IPS DF 4.7 (cell line): Measurements from ENCODE around the gene NDC1.
"Not testable (repeated sequence)": the region's sequence is repeated elsewhere in the genome, so short reads cannot be mapped to it uniquely, and the experiment has no call there.

Experiments used
- DNase-seq: peaks from one replicate; pipeline ENCODE4 v3.0.0-alpha.2; 2013; ENCODE audit warnings: low spot score; ENCODE audit errors: extremely low read depth

Gene NDC1

DNA sequence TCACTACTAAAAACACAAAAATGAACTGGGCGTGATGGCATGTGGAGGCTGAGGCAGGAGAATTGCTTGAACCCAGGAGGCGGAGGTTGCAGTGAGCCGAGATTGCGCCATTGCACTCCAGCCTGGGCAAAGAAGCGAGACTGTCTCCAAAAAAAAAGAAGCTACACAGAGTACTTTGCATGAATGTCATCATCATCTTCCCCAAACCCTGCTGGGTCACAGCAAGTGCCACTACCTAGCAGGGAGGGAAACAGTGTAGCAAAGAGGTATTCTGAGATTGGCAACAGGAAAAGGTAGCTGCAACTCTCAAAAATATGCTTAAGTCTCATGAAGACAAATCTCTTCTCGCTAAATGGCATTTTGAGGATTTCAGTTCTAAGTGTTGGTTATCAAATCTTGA lies 12.8 kb downstream of the NDC1 start:
- no peak for DNase-seq

DNA sequence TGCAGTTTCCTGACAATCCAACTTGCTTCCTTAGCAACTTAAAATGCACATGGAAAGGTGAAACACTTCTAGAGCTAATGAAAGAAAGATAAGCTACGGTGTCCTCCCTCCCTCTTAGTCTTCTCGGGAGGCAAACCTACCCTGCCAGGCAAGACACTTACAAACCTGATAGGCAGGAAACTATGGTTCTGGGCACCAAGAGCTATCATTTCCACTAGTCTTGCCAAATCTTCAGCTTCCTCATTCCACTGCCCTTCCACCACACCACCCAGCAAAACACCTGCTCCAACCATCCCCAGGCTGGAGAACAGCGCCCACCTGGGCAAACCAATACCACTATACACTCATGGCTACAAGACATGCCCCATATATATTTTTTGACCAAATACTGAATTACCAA lies 15.2 kb downstream of the NDC1 start:
- no peak for DNase-seq

DNA sequence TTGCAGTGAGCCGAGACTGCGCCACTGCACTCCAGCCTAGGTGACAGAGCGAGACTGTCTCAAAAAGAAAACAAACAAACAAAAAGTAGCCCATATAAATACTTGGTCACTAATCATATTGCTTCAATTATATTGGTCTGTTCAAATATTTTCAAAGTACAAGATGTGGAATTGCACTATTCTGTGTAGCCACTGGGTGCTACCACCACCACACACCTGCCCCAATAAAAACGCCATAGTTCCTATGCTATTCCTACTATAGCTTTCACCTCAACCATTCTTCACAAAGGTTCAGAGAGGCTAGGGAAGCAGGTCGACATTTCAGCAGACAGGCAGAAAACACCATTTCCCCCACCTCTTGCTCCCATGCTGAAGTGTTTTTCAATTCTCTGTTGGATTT lies 16.7 kb downstream of the NDC1 start:
- no peak for DNase-seq

DNA sequence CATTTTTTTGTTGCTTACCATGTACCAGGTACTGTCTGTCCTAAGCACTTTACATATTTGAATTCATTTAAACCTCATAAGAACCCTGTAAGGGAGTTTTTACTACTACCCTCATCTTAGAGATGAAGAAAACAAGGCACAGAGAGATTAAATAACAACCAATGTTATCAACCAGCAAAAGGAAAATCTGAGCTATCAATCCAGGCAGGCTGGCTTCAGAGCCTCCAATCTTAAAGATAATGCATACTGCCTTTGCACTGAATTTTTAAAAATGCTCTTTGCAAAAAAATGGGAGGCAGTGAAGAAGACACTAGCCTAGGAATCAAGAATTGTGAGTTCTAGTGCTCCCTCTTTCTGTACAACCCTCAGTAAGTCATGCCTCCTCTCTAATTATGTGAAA lies 18.7 kb downstream of the NDC1 start:
- no peak for DNase-seq

DNA sequence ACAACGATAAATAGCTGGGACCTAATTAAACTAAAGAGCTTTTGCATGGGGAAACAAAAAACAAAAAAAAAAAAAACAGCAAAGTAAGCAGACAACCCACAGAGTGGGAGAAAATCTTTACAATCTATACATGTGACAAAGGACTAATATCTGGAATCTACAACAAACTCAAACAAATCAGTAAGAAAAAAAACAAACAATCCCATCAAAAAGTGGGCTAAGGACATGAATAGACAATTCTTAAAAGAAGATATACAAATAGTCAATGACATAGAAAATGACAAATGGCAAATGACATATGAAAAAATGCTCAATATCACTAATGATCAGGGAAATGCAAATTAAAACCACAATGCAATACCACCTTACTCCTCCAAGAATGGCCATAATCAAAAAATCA lies 21.5 kb downstream of the NDC1 start:
- not testable (repeated sequence) for DNase-seq

DNA sequence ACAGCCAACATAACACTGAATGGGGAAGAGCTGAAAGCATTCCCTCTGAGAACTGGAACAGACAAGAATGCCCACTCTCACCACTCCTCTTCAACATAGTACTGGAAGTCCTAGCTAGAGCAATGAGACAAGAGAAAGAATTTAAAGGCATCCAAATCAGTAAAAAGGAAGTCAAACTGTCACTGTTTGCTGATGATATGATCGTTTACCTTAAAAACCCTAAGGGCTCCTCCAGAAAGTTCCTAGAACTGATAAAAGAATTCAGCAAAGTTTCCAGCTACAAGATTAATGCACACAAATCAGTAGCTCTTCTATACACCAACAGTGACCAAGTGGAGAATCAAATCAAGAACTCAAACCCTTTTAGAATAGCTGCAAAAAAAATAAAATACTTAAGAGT lies 22.6 kb downstream of the NDC1 start:
- not testable (repeated sequence) for DNase-seq

DNA sequence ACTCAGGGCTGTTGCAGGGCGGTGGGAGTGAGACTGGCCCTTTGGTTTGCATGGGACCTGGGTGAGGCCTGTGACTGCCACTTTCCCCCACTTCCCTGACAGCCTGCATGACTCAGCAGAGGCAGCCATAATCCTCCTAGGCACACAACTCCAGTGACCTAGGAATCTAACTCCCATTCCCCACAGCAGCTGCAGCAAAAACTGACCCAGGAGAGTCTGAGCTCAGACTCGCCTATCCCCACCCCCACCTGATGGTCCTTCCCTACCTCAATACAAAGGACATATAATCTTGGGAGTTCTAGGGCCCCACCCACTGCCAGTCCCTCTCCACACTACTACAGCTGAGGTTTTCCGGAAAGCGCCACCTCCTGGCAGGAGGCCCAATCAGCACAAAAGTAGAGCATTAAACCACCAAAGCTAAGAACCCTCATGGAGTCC lies 26.7 kb downstream of the NDC1 start:
- DNase-seq = peak; percentile 25

DNA sequence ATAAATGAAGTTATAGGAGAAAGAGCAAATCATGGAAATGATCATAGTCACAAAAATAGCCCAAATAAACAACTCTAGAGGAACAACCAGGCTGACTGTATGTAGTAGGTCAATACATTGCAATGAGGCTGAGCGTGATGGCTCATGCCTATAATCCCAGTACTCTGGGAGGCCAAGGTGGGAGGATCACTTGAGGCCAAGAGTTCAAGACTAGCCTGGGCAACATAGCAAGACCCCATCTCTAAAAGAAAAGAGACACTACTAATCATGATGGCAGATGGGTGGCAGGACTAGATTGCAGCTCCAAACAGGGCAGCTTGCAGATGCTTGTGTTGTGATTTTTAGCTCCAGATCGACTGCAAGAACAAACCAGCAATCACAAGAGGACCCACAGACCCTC lies 27.6 kb downstream of the NDC1 start:
- DNase-seq = no peak

DNA sequence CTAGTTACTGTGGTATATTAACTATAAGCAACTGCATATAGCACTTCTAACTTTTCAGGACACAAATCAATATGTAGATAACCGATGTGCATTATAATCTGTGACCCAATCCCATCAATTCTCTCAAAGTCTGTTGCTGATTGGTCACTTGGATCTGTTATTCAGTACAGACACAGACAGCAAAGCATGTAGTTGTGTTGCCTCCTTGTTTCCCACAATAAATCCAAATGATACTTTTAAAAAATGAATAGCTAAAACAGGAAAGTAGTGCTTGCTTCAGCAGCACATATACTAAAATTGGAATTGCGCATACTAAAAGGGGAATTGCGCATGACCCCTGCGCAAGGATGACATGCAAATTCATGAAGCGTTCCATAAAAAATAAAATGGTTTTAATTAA lies 28.1 kb downstream of the NDC1 start:
- no peak for DNase-seq

DNA sequence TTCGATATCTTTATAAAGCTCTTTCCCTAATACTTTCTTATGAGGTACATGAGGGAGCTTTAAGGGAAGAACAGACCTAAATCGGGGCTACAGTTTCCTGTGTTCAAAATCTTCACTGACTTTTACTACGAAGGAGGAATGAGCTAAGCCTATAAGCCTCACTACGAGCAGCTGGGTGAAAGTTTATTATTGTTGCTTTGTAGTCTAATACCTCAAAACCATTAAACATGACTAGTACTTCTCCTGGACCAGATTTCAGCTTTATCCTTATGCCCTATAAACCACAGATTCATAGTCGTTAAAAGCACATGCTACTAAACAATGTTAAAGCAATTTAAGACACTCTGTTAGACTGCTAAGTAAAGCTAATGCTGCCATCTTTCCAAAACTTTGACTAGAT lies 30.2 kb downstream of the NDC1 start:
- DNase-seq = no peak

DNA sequence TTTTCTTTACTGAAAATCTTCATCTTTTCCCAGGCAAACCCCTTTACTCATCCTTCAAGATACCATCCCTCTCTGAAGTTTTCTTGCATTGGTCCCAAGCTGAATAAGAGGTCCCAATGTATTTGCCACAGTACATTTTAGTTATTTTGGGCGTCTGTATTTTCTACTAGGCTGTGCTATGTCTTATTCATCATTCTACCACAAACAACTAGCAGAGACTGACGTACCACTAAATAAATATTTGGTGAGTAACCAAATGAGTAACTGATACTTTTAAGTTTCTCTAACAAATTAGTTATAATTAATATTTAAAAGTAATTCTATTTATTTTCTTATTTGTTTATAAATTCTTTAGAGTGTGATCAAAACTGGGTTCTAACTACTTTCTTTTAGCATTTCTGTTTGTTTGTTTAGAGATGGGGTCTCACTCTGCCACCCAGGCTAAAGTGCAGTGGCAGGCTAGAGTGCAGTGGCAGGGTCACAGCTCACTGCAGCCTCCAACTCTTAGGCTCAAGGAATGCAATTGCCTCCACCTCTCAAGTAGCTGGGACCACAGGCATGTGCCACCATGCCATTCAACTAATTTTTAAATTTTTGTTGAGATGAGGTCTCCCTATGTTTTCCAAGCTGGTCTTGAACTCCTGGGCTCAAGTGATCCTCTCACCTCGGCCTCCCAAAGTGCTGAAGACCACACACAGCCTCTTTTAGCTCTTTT lies 33.1 kb downstream of the NDC1 start:
- no peak for DNase-seq

DNA sequence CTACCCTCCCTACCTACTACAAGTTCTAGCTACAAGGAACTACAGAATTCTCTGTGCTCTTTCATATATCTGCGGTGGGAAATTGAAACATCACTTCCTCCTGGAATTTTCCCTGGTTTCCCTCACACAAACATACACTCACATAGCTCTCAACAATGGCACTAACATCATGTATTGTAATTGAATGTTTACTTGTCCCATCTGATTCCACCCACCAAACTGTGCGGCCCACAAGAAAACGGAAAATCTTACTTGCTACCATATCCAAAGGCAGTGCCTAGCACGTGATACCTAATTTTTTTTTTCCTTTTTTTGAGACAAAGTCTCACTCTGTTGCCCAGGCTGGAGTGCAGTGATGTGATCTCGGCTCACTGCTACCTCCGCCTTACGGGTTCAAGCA lies 33.9 kb downstream of the NDC1 start:
- DNase-seq = no peak

DNA sequence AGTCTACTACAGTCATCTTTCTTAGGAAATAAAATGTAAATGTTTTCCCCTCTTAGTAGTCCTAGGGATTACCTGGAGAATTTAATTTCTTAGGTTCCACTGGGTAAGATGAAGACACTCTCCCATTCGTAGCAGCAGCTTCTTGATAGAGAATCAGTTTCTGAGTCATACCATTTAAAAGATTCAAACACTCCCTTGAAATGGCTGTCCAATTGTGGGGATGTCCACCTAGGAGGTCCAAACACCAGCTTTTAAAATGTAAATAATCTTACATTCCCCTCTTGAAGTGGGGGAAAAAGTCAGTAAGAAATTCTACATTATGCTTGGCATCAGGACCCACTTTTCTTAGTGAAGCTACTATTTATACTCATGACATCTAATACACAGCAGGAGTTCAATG lies 37.5 kb downstream of the NDC1 start:
- DNase-seq = no peak

DNA sequence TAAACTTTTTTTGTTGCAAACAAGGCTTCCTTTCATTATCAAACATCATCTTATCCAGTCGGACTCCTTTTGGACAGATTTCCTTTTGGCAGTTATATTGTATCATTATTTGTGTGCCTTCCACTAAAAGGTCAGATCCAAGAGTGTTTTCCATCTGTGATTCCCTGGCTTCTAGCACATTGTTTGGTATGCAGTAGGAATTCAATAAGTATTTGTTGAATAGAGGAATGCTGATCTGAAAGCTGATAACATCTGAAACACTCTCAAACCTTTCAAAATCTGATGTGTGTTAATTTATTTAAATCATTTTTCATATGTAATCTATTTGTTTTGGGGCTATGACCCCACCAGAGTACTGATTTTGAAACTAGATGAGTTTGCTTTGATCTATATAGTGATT lies 39.0 kb downstream of the NDC1 start:
- DNase-seq = no peak

DNA sequence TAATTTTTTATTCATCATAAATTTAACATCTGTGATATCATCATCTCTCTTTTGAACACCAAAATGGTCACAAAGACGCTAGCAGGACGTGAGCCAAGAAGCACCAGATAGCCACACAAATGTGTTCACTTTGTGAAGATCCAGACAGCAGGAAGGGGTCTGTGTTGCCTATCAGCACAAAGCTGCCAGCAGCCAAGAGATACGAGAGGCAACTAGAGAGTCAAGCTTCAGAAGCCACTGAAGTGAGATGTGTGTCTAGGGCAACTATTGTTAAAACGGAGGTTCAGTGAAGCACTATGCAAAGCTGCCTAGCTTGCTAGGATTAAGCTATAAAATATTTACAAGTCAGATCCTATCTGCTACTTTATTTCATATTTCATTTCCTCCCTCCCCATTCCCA lies 45.3 kb downstream of the NDC1 start:
- no peak for DNase-seq

DNA sequence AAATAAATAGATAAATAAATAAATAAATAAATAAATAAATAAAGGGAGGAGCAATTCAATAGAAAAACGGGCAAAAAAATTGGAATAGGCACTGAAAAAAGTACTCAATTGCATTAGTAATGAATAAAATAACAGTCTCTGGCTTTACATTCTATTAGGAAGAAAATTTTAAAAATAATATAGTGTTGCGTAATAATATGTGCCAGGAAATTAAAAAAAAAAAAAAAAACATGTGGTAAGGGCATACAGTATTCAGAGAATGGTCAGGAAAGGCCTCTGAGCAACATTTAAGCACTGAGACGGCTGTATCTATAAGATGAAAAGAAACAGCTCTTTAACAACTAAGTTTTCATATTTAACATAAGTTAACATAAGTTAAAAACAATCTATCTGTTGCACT lies 50.4 kb downstream of the NDC1 start:
- no peak for DNase-seq

DNA sequence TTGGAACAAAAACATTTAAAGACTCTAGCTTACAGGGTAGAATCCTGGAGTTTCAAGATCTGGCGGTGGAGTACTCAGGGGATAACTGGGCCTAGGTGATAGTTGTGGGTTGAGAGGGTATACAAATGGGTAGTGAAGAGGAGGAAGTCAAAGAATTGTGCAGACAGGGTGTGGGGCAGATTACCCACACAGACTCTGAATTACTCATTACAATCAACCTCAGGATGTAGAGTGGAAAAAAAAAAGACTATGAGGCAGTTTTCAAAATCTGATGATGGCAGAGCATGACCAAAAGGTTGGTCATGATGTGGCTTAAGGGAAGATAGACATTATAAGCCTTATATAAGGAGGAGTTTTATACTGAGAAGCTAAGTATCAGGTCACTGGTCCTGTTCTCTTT lies 55.0 kb downstream of the NDC1 start:
- no peak for DNase-seq

DNA sequence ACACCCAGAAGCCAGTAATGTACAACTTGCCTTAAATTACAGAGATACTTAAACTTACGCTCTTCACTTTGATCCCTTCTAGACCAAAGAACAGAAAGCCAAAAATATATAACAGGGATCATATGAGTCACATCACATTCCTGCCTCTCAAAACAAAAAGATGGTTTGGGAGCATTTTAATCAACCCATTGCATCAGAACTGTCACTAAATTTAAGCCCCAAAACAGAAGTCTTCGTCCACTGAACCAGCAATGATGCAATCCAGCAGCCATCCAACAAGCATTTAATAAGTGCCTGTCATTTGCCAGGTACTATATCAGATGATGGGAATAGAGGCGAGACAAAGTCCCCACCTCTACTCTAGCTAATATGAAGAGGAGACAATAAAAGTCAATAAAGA lies 56.4 kb downstream of the NDC1 start:
- DNase-seq = no peak

DNA sequence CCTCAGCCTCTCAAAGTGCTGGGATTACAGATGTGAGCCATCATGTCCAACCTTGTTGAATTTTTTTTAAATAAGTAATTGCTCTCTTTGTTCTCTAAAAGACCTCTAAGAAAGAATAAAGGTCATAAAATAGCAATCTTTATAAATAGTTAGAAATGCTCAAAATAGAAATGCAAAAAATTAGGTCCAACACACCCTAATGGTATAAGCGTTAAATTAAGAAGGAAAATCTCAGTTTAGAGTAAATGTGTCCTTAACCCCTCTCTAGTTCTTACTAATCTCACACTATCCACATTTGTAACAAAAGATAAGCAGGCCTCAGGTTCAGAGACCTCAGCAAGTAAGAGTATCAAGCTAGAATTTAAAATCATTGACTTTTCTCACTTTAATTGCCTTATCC lies 60.8 kb downstream of the NDC1 start:
- no peak for DNase-seq

DNA sequence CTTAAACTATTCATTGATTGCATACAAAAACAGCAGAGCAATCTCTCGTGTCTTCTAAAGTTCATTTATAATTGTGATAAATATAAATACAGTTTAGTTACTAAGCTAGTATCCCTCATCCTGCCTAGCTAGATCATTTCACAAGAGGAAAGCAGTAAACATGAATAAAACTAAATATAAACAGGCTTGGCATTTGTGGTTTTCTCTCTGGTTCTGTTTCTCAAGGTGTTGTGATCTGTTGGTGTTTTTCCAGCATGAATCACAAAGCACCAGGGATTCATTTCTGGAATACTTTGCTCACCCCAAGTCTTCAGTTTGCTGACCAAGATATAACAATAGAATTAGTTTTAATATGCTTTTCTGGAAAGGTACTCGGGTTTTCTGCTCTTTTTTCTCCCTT lies 66.4 kb downstream of the NDC1 start:
- no peak for DNase-seq

DNA sequence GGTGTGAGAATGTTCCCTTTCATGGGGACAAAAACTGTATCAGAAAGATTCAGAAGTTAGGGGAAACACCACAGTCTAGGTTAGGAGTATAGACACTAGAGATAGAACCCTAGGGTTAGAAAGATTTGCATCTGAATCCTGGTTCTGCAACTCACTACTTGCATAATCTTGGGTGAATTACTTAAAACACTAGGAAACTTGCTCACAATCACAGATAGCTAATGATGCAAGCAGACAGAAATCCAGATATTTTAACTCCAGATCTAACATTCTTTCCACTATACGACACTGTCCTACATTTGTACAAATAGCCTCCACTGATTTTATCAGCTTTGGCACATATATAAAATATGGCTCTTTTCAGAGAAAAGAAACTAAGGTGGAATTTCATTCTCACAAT lies 68.3 kb downstream of the NDC1 start:
- DNase-seq = no peak

DNA sequence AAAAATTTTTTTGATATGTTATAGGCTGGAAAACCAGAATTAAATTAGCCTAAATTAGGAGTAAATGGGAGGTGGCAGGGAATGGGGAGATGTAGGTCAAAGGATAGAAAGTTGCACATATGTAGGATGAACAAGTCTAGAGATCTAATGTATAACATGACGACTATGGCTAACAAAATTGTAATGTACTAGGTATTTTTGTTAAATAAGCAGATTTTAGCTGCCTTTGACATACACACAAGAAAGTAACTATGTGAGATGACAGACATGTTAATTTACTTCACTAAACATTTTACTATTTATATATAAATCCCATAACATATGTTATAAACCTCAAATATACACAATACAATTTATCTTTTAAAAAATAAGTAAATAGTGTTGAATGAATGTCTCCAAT lies 68.9 kb downstream of the NDC1 start:
- DNase-seq = no peak

DNA sequence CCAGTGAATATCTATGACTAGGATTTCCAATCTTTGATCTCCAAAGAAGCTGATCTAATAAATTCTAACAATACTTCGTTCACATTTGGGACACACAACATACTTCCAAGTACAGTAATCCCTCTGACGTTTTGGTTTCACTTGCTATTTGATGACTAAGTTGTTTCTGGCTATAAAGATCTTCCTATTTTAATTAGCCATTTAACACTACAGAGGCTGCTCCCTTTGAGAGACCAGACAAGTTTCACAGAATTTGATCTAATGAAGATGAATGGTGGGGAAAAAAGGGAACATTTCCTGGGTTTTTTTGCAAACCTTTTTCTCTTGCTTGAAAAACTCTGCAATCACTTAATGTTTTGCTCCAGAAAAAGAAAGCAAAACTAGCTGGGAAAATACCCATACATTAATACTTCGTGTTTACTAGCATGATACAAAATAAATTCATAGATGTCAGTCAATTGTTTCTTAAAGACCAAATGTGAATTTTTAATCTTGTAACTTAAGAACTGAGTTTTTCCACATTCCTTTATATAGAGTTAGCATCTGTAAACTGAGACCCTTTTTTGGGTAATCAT lies 71.2 kb downstream of the NDC1 start:
- no peak for DNase-seq
